ENCODE measurements around the gene RALGDS. TPM values are rescaled to one million over a fixed set of nuclear protein-coding genes. Genes with fewer than 3 reads are reported as not detected.
"Not testable (repeated sequence)": the region's sequence is repeated elsewhere in the genome, so short reads cannot be mapped to it uniquely, and the experiment has no call there.

The RALGDS gene
- total RNA-seq, result 10 to 100 TPM; 50.7 to 78.2 TPM

DNA sequence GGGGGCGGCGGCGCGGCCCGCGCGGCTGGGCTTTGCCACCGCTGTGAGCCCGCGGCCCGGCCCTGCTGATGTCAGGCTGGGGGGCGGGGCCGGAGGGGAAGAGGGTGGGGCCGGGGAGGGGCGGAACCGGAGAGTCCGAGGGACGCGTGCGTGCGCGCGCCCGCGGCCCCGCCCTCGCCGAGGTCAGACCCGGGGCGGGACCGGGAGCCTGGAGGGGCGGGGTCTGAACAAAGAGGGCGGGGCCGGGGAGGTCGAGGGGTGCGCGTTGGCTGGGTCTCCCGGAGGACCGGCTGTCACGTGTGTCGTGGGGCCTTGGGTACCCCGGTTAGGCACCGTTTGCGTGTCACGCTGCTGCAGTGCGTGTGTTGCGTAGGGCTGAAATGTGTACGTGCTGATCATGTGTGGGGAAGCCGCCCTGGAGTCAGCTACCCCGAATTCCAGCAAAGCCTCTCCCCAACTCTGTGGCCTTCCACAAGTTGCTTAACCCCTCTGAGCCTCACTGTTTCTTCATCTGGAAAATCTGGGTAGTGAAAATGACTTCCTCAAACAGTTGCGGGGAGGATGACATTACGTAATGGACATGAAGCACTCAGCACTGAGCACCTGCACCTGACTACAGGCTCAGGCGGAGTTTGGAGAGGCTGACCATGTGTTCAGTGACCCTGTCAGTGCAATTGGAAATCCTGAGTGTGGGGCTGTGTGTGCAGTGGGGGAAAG lies at the start of gene RALGDS:
Gene RALGDS, minus strand, starts transcription at position 43 of the 717 bp plus-strand sequence. CDS start 86 bp downstream, outside the sequence.
- peaks cover 47% of the 10 kb centered on the region for H3K4me1 Mint-ChIP-seq (ENCODE audit: low read depth)
- peak within 1 kb of the TSS; percentile 67 to 79 for H3K4me3 Mint-ChIP-seq
- peak; percentile 85 to 87 for ATAC-seq (replicated peaks in 1 of 2)

DNA sequence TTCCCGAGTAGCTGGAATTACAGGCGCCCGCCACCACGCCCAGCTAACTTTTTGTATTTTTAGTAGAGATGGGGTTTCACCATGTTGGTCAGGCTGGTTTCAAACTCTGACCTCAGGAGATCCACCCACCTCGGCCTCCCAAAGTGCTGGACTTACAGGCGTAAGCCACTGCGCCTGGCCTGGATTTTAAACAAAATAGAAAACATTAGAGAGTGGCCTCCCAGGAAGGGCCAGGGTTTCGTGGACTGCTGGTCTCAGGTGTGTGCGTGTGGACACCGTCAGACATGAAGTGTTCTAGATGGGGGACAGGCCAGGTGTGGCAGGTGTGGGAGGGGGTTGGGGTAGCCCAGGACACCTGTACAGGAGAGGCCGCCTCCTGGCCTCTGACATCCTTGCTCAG lies 49.7 kb upstream of the RALGDS start:
- Mint-ChIP-seq H3K36me3 (ENCODE audit: insufficient read depth in 2 of 2) (no peaks in the 10 kb centered on the region), H3K27me3 (ENCODE audit: low read depth) (no peaks in the 10 kb centered on the region), H3K4me3 (no peak overlapping the region), H3K9me3 (no peaks in the 10 kb centered on the region), H3K27ac (no peak overlapping the region), H3K4me1 (ENCODE audit: low read depth) (no peaks in the 10 kb centered on the region)
- no peak for ATAC-seq (replicated peaks in 1 of 2)
- no peak for DNase-seq

More for the DNA sequence above, at the start of gene RALGDS:
- peak; percentile 89 to 90 for DNase-seq
- H3K27me3 Mint-ChIP-seq (ENCODE audit: low read depth), result no peaks in the 10 kb centered on the region
- H3K27ac Mint-ChIP-seq, result peak within 1 kb of the TSS; percentile 29
- peaks cover 0 to 1% of the 10 kb centered on the region in 2 donors for H3K36me3 Mint-ChIP-seq (ENCODE audit: insufficient read depth in 2 of 2)
- no peaks in the 10 kb centered on the region for H3K9me3 Mint-ChIP-seq

DNA sequence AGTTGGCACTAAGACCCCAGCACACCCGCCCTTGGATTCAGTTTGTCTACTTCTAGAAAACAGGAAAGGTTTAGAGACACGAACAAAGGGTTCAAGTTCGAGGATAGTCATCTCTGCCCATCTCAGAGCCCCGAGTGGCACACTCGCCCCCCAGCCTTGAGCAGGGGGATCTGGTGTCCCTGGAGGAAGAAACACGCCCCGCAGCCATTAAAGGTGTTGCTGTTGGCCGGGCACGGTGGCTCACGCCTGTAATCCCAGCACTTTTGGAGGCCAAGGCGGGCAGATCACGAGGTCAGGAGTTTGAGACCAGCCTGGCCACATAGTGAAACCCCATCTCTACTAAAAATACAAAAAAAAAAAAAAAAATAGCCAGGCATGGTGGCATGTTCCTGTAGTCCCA lies 48.6 kb upstream of the RALGDS start:
- not testable (repeated sequence) for H3K4me3 Mint-ChIP-seq; H3K27ac Mint-ChIP-seq; H3K4me1 Mint-ChIP-seq (ENCODE audit: low read depth); H3K36me3 Mint-ChIP-seq (ENCODE audit: insufficient read depth in 2 of 2); ATAC-seq (replicated peaks in 1 of 2); DNase-seq; H3K27me3 Mint-ChIP-seq (ENCODE audit: low read depth); H3K9me3 Mint-ChIP-seq

DNA sequence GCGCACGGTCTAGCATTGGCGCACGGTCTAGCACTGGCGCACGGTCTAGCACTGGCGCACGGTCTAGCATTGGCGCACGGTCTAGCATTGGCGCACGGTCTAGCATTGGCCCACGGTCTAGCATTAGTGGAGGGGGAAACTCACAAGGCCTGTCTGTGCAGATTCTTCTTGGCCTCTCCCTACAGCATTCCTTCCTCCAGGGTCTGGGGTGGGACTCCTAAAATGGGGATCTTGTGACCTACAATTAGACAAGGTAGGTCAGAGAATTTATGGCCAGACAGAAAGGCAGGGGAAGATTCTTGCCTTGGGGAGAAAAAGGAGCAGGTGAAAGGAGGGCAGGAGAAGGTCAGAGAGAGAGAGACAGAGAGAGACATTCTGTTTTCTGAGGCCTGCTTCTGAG lies 48.1 kb upstream of the RALGDS start:
- Mint-ChIP-seq H3K4me1 (ENCODE audit: low read depth) (no peaks in the 10 kb centered on the region), H3K36me3 (ENCODE audit: insufficient read depth in 2 of 2) (no peaks in the 10 kb centered on the region), H3K4me3 (no peak overlapping the region), H3K9me3 (no peaks in the 10 kb centered on the region), H3K27ac (no peak overlapping the region), H3K27me3 (ENCODE audit: low read depth) (no peaks in the 10 kb centered on the region)
- ATAC-seq (replicated peaks in 1 of 2) (no peak), DNase-seq (no peak)

DNA sequence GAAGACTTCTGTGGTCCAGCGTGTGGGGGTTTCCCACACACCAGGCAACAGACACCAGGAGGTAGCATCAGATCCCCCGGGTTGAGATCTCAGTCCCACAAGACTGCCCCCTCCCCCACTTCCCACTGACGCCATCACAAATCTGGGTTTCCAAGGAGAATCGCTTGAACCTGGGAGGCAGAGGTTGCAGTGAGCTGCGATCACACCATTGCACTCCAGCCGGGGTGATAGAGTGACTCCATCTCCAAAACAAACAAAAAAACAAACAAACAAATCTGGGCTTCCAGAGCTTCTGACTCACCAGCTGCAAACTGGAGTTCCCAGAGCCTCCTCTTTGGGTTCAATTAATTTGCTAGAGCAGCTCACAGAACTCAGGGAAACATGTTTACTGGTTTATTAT lies 47.4 kb upstream of the RALGDS start:
- Mint-ChIP-seq H3K27me3 (ENCODE audit: low read depth) (no peaks in the 10 kb centered on the region), H3K4me1 (ENCODE audit: low read depth) (no peaks in the 10 kb centered on the region), H3K36me3 (ENCODE audit: insufficient read depth in 2 of 2) (no peaks in the 10 kb centered on the region), H3K4me3 (no peak overlapping the region), H3K9me3 (no peaks in the 10 kb centered on the region), H3K27ac (no peak overlapping the region)
- DNase-seq, result no peak
- no peak for ATAC-seq (replicated peaks in 1 of 2)

DNA sequence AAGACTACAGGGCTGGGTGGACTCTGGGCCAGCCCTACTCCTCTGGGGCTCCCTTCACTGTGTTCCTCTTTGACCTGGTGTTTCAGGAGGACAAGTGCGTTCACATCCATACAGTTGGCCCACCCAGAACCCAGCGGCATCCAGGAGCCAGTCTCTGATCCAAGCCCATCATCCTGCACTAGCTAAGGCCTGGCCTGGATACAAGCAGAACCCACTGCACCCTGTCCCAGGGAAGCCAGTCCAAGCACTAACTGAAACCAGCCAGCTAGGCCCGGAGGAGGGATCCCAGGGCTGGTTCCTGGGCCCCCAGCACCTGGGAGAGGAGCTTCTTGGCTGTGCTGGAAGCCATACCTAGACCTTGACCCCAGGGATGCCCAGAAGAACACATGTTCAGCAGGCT lies 46.7 kb upstream of the RALGDS start:
- no peak for ATAC-seq (replicated peaks in 1 of 2)
- Mint-ChIP-seq H3K27ac (no peak overlapping the region), H3K9me3 (no peaks in the 10 kb centered on the region), H3K36me3 (ENCODE audit: insufficient read depth in 2 of 2) (no peaks in the 10 kb centered on the region), H3K4me1 (ENCODE audit: low read depth) (peaks cover 2% of the 10 kb centered on the region), H3K4me3 (no peak overlapping the region), H3K27me3 (ENCODE audit: low read depth) (no peaks in the 10 kb centered on the region)
- no peak for DNase-seq

DNA sequence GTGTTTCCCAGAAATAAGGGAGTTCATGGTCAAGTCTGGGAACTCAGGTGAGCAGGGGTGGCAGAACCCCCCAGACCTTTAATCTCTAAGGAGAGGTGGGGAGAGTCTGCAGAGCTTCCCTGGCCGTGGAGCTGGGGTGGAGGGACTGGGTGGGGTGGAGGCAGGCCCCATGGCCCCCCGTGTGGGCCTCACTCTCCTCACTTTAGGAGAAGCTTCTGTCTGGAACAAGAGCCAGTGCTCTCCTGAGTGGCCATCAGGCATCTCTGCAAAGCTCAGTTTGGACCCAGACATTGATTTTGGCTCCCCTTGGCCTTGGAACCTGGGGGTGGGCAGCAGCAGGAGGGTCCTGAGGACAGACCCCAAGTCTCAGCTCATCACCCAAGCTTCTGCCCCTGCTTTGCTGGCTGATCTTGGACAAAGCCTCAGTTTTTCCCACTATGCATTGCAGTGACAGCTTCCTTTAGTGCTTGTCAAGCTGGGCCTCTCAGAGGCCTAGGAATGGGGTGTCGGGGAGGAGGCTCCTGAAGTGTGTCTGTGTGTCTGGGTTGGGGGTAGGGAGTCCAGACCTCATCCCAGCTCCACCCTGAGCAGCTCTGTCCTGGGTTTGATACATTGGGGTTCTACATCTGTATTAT lies 46.2 kb upstream of the RALGDS start:
- Mint-ChIP-seq H3K9me3 (no peaks in the 10 kb centered on the region), H3K36me3 (ENCODE audit: insufficient read depth in 2 of 2) (no peaks in the 10 kb centered on the region), H3K27ac (no peak overlapping the region), H3K27me3 (ENCODE audit: low read depth) (no peaks in the 10 kb centered on the region), H3K4me1 (ENCODE audit: low read depth) (peaks cover 6% of the 10 kb centered on the region), H3K4me3 (no peak overlapping the region)
- DNase-seq (no peak), ATAC-seq (replicated peaks in 1 of 2) (no peak)

DNA sequence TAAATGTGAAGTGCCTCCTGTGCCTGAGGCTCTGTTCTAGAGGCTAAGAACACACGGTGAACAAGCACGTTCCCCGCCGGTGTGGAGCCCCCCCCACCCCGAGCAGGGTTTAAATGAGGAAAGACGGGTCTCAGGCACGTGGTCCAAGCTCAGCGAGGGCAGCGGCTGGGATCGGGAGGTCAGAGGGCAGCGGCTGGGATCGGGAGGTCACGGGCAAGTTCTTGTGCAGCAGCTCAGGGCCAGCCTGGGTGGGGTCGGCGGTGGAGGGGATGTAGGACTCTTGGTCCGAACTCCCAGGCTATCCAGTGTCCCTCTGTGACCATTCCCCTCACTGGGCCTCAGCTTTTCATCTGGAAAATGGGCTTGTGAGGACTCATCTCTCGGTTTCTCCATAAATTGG lies 45.4 kb upstream of the RALGDS start:
- H3K36me3 Mint-ChIP-seq (ENCODE audit: insufficient read depth in 2 of 2), result no peaks in the 10 kb centered on the region
- H3K4me1 Mint-ChIP-seq (ENCODE audit: low read depth), result peaks cover 6% of the 10 kb centered on the region
- no peak for ATAC-seq (replicated peaks in 1 of 2)
- DNase-seq, result no peak
- H3K4me3 Mint-ChIP-seq, result no peak overlapping the region
- H3K9me3 Mint-ChIP-seq, result no peaks in the 10 kb centered on the region
- H3K27ac Mint-ChIP-seq, result no peak overlapping the region
- no peaks in the 10 kb centered on the region for H3K27me3 Mint-ChIP-seq (ENCODE audit: low read depth)

DNA sequence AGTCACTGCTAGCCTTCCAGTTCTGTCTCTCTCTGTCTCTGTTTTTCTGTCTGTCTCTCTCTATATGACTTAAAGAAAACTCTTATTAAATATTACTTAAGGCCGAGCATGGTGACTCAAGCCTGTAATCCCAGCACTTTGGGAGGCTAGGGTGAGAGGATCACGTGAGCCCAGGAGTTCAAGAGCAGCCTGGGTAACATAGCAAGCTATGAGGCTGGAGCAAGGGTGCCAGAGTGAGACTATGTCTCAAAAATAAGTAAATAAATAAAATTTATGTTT lies 44.4 kb upstream of the RALGDS start:
- Mint-ChIP-seq H3K9me3 (no peaks in the 10 kb centered on the region), H3K36me3 (ENCODE audit: insufficient read depth in 2 of 2) (no peaks in the 10 kb centered on the region), H3K27me3 (ENCODE audit: low read depth) (no peaks in the 10 kb centered on the region), H3K4me3 (no peak overlapping the region), H3K27ac (no peak overlapping the region), H3K4me1 (ENCODE audit: low read depth) (peaks cover 10% of the 10 kb centered on the region)
- ATAC-seq (replicated peaks in 1 of 2) (no peak), DNase-seq (no peak)

DNA sequence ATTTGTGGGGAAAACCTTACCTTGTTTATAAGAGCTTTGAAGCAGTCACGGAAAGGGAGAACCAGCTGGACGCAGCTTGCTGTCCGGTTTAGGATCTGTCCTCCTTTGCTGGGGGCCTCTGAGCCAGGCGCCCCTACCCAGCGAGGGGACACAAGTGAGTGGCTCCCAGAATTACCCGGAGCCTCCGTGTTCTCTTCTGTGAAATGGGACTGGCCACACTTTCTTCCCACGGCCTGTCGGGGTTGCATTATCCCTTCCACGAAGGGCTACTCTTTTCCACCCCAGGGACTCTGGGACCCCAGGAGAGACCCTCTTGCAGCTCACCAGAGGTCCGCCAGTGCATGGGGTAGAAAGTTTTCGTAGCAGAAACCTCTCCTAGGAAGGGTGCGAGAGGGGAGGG lies 43.2 kb upstream of the RALGDS start:
- H3K4me3 Mint-ChIP-seq, result peak overlapping the region; percentile 81 to 85
- no peak for DNase-seq
- no peak overlapping the region for H3K27ac Mint-ChIP-seq
- no peaks in the 10 kb centered on the region for H3K36me3 Mint-ChIP-seq (ENCODE audit: insufficient read depth in 2 of 2)
- no peaks in the 10 kb centered on the region for H3K27me3 Mint-ChIP-seq (ENCODE audit: low read depth)
- no peaks in the 10 kb centered on the region for H3K9me3 Mint-ChIP-seq
- ATAC-seq (replicated peaks in 1 of 2), result no peak
- peaks cover 10% of the 10 kb centered on the region for H3K4me1 Mint-ChIP-seq (ENCODE audit: low read depth)

DNA sequence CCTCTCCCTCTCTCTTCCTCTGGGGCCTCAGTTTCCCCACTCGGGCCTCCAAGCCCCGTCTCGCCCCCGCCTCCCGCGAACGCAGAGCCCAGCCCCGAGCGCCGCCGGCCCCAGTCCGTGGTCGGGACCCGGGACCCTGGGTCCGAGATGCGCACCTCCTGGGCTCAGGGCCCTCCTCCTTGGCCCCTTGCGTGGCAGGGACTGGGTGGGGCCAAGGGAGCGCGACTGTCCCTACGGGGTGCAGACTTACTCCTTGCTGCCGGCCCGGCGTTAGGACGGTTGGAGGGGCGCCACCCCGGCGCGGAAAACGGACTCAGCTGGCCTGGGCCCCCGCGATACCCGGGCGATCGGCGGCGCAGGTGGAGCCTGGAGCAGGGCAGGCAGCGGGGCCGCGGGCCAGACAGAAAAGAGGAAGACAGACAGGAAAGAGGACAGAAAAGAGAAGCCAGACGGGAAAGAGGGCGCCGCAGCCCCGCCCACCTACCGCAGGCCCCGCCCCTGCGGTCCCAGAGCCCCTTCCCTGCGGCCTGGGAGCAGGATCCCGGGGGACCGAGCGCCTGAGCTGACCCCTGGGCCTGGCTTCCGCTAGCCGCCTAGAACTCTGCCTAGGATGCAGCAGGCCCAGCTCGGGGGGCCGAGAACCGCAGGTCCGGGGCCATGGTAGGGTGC lies 42.6 kb upstream of the RALGDS start, which contains the start of gene GBGT1:
Gene GBGT1, minus strand, starts transcription at position 411 of the 669 bp plus-strand sequence. CDS start 1,502 bp downstream, outside the sequence.
- peaks cover 10% of the 10 kb centered on the region for H3K4me1 Mint-ChIP-seq (ENCODE audit: low read depth)
- peak within 1 kb of the TSS; percentile 81 to 85 for H3K4me3 Mint-ChIP-seq
- peak; percentile 21 to 41 for DNase-seq
- ATAC-seq (replicated peaks in 1 of 2), result peak; percentile 59 to 74
- H3K27ac Mint-ChIP-seq, result no peak within 1 kb of the TSS
- no peaks in the 10 kb centered on the region for H3K9me3 Mint-ChIP-seq
- no peaks in the 10 kb centered on the region for H3K36me3 Mint-ChIP-seq (ENCODE audit: insufficient read depth in 2 of 2)
- no peaks in the 10 kb centered on the region for H3K27me3 Mint-ChIP-seq (ENCODE audit: low read depth)

DNA sequence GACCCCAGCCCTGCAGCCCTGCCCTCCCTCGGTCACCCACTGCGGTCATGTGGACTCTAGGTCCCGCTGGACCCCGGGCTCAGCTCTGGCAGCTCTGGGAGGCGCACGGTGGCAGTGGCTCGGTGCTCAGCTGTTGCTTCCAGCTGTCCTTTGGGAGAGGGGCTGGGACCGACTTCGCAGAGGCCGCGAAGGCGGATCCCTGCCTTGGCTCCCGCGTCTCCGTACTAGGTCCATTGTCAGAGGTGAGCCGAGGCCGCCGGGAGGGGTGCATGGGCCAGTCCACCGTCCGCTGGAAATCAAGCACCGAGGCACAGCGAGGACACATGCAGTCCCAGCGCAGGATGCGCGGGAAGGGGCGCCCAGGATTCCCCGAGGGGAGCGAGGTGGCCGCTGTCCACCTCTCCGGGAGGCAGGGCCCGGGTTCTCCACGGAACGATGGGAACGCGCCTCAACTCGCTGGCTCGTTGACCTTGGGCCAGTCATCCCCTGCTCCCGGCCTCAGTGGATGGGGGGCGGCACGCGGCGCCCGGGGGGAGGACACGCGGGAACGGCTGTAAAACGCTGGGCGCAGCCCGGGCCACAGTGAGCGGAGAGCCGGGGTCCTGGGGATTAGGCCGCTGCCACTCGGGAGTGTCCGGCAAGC lies 41.9 kb upstream of the RALGDS start:
- no peak for DNase-seq
- Mint-ChIP-seq H3K4me3 (peak overlapping the region; percentile 61 to 67), H3K36me3 (ENCODE audit: insufficient read depth in 2 of 2) (no peaks in the 10 kb centered on the region), H3K4me1 (ENCODE audit: low read depth) (peaks cover 10% of the 10 kb centered on the region), H3K9me3 (no peaks in the 10 kb centered on the region), H3K27ac (no peak overlapping the region), H3K27me3 (ENCODE audit: low read depth) (no peaks in the 10 kb centered on the region)
- ATAC-seq (replicated peaks in 1 of 2), result no peak

DNA sequence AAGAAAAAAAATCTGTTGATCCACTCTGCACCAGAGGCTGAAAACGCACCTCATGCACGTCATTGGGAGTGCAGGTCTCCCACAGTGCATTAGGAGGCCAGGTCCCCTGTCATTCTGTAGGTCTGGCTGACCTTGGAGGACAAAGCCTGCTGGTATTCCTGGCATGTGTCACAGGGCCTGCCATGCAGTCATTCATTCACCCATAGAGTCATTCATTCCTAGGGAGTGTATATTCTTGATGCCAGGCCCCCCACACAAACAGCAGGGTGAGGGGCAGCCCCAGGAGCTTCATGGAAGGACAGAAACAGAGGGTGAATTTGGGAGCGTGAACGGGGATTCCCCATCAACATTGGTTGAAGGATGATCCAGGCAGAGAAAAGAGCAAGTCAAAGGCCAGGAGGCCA lies 40.5 kb upstream of the RALGDS start:
- Mint-ChIP-seq H3K36me3 (ENCODE audit: insufficient read depth in 2 of 2) (no peaks in the 10 kb centered on the region), H3K27me3 (ENCODE audit: low read depth) (no peaks in the 10 kb centered on the region), H3K4me3 (peak overlapping the region in 1 of 2 donors; percentile 29), H3K4me1 (ENCODE audit: low read depth) (peaks cover 10% of the 10 kb centered on the region), H3K27ac (no peak overlapping the region), H3K9me3 (no peaks in the 10 kb centered on the region)
- DNase-seq, result no peak
- no peak for ATAC-seq (replicated peaks in 1 of 2)
